Bone marrow (tissue), 2 donors: ENCODE data around the gene ESRP2.
A peak's percentile ranks its signal among the peaks of the same experiment; 100 is the strongest.

Experiments
- DNase-seq, 2 donors: peaks; one replicate each; lab custom pipeline; 2025; lab: John Stamatoyannopoulos, UW

The ESRP2 gene

GRCh38 chr16:68237243-68238028 lies 1.5 kb upstream of the ESRP2 start:
- DNase-seq, result peak; percentile 75 to 76

DNA sequence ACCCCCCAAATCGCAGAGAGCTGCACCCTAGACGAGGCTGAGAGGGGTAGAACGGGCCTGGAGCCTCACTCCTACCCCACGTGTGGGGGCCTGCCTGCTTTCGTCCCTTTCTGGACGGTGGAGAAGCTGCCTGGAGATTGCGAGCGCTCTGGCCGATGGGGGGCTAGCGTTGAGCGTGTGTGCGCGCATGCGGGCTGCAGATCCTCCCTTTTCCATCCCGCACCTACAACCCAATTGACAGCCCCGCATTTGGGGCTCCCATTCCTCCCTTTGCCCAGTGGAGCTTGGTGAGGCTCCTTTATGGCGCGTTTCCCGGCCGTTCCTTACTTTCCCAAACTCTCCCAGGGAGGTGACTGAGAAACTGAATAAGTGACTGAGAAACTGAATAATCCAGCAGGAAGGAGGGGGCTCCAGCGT lies 907 bp upstream of the ESRP2 start:
- no peak for DNase-seq

DNA sequence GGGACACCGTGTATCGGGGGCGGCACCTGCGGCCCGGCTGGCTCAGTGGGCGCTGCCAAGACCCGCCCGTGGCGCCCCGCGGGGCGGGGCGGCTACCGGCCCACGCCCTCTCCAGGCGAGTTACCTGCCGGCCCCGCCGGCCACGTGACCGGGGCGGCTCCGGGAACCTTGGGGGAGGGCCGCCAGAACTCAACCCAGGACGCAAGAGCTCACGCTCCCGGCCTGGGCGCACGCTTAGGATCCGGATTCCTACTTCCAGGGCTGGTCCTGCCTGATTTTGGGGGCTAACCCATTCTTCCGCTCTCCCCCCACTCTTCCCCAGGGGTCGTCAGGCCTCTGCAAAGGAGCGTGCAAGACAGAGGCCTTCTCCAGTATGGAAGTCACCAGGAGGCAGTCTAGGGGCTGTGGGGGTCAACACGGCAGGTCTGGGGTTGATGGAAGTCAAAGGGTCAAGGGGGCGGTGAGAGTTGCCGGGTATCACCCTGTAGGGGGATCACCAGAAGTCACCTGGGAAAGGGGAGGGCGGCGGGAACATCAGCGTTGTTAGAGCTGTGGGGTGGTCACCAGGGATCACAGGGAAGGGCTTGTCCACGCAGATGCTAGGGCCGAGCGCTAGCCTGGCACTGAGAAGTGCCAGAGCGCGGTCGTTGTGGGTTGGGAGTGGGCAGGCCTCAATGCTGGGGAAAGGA lies 354 bp upstream of the ESRP2 start:
- DNase-seq, result no peak

DNA sequence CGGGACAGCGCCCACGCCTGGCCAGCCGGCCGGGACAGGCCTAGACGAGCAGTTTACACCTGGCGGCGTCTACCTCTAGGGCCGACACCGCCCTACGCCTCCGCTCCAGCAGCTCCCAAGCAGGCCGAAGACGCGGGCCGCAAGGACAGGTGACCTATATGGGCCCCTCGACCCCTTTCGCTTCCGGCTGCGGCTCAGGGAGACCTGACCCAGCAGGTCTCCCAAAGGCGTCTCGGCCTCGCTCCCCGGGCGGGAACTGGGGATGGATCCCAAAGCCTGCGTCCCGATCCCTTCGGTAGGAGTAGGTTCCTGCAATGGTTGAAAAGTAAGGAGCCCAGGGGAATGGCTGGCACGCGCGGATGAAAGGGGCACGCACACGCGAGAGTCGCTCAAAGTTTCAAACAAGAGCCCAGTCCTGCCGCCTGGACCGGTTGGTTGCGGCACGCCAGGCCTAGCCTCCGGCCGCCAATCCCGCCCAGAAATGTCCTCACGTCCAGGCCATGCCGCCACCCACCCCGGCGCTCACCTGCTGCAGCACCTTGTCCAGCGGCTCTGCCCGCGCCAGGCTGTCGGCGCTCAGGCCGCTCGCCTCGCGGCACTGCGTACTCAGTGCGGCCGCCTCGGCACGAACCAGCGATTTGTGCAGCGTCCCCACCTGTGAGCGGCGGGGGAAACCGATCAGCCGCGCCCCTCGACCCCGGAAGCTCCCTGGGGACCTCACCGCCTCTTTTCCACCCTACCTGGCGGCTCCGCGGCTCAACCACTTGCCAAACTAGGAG lies 630 bp downstream of the ESRP2 start:
- DNase-seq, result no peak

- DNase-seq, result peak in 1 of 2 donors; percentile 12
These were observed 1.5 kb downstream of the ESRP2 start for GRCh38 chr16:68234188-68235107.

DNA sequence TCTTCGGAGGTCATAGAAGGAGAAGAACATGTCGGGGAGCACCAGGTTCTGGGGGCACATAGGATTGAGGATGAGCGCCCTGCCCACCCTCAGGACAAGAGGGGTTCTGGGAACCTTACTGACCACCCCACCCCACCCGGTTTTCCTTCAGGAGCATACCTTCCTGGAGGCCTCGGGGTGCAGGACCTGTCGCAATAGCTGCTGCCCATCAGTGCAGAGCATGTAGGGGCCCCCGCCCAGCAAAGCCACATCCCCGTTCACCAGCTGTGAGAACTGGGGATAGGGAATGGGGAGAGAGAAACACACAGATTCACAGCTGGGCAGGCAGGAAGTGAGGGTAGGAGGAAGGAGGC lies 2.1 kb downstream of the ESRP2 start:
- DNase-seq, result no peak

DNA sequence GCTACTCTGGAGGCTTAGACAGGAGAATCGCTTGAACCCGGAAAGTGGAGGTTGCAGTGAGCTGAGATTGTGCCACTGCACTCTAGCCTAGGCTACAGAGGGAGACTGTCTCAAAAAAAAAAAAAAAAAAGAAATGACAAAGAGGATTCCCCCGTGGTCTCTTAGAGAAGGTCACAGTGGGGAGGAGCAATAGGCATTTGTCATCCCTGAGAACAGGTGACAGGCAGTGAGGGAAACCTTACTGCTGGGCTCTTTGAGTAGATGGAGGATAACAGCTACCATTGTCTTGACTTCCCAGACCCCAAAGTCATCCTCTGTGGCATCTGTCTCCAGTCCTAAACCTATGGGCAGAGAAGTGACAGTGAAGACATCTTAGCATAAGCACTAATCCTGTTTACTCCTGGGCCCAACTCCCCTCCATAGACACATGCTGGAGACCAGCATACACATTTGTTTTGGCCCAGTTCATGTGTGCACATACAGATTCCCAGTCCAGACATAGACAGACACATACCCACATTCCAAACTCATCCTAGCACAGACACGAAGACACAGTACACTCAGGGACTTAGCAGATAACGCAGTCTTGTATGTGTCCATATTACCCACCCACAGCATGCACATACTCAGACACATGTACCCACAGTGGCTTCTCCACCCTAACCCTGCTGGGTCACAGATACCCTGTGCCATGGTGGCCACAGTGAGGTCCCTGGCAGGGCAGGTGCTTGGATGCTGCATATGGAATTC lies 2.7 kb downstream of the ESRP2 start:
- DNase-seq, result no peak

DNA sequence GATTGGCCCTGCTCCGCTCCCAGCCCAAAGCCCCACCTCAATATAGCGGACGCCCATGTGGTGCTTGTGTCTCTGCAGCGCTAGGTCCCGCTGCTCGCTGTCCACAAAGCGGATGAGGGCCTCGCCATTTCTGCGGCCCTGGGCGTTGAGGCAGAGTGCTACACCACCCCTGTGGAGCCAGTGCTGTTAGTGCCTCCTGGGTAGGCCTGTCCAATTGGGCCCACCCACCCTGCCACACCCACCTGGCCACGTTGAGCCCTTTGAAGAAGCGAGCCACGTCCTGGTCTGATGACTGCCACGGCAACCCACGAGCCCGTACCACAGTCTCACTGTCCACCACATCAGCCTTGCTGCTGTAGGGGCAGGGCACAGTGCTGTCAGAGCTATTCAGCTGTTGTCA lies 3.6 kb downstream of the ESRP2 start:
- no peak for DNase-seq

DNA sequence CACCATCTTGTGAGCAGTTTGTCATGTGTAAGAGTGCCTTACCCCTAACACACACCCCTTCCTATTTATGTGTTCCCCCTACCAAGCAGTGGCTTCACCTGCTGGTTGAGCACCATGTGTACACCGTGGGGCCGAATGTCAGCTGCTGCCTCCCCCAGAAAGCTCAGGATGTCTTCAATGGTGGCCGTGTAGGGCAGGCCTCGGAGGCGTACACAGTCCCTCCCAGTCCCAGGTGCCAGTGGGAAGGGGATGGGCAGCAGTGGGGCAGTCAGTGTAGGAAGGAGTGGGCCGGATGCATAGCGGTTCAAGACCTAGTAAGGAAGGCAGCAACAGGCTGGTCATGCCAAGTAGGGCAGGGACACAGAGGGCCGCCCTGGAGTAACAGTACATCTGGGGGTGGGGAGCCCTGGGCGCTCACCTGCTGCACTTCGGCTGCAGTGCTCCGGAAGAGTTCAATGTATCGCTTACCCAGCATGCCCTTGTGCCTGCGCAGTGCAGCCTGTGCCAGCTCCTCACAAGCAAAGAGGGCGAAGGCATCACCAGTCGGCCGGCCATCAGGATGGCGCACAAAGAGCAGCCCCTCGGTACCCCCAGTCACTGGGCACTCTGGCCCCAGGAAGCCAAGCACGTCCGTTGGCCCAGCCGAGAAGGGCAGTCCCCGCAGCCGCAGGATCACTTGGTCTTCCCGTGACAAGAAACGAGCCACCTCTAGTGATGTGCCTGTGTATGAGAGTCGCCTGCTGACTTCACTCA lies 4.4 kb downstream of the ESRP2 start:
- DNase-seq, result no peak

GRCh38 chr16:68230956-68231355 lies 5.0 kb downstream of the ESRP2 start:
- DNase-seq, result no peak

DNA sequence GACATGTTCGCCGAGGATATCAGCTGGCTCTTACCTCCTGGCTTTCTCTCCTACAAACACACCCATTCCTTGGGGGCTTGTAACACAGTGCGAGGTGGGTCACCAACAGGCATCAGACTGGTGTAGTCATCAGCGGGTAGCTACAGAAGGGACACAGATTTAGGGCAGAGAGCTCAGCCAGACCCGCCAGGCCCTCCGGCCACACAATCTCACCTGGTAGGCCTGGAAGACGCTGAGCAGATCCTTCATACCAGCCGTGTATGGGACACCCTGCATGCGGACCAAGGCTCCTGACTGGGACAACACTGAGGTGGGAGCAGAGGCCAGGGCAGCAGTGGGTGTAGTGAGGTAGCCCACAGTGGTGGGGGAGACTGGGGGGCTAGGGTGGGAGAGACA lies 5.8 kb downstream of the ESRP2 start:
- DNase-seq, result no peak

- peak; percentile 12 to 59 for DNase-seq
These were observed 6.3 kb downstream of the ESRP2 start for GRCh38 chr16:68229431-68230175.

DNA sequence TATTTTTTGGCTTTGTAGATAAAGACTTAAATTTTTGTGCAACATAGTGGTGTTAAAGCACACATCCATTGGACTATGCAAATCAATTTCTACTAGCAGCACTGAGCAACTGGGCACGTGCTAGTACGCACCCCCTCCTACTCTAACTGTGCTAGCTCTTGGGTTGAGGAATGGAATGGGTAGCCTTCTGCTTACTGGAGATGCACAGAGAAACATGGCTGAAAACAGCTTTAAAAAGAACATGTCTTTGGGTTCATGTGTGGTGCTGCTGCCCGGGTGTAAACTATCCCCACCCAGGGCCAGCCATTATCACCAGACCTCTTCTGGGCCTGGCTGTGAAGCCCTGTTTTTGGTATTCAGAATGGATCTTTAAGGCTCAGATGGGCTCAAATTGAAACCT lies 7.3 kb downstream of the ESRP2 start:
- DNase-seq, result no peak

DNA sequence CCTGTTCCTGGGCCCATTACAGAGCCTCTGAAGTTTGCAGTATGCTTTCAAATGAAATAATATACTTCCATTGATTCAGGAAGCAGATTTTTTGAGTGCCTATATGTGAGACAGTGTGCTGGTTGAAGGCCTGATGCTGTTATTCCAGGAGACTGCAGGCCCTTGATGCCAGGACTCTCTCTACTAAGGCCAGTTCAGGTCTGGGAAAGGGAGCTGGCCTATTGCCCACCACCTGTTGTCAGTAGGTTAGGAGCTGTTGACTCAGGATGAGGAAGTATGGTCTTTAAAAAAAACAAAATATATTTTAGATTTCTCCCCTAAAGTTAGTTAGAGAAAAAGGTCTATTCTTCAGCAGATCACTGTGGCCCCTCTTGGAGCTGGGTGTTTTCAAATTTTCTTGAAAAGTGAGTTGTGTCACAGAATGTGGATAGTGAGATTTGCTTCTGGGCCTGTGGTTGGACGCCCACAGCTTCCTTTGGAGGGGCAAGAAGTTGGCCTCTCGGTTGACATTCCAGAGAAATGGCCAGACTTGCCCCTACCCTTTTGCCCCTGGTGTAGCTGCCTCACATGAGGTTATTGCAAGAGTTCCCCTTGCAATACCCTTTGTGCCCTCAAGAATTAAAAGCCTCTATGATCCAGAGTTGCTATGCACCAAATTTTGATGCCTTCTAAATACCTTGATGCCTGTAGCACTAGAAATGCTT lies 7.9 kb downstream of the ESRP2 start:
- no peak for DNase-seq

- DNase-seq, result no peak
These were observed 8.6 kb downstream of the ESRP2 start for GRCh38 chr16:68227183-68227793.

DNA sequence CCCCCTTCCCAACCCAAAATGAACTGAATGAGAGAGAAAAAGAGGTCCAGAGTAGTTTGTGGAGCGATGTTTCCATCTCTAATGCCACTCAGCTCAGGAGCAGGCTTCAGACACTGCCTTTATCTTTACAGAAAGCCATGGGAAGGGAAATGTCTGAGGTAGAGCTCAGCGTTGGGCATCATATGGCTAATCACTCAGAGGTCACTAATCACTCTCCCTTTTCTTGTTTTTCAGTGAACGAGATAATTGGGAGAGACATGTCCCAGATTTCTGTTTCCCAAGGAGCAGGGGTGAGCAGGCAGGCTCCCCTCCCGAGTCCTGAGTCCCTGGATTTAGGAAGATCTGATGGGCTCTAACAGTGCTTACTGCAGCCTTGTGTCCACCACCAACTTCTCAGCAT lies 9.8 kb downstream of the ESRP2 start:
- DNase-seq, result no peak

- DNase-seq, result no peak
These were observed 12.9 kb downstream of the ESRP2 start for GRCh38 chr16:68223072-68223471.

- no peak for DNase-seq
These were observed 16.1 kb downstream of the ESRP2 start for GRCh38 chr16:68219725-68220351.
